ENCODE measurements around the gene DUSP23. TPM values are rescaled to one million over a fixed set of nuclear protein-coding genes. Genes with fewer than 3 reads are reported as not detected.

DUSP23 gene
- total RNA-seq, 1 experiment from 2014 or later = 31.0 TPM

GRCh38 chr1:159830722-159831121 lies 50.0 kb downstream of the DUSP23 start:
- no peak overlapping the region for H3K27ac ChIP-seq (ENCODE audit: low read depth, low read length, poor library complexity, severe bottlenecking)
- intact Hi-C loops (cut with micrococcal nuclease; ENCODE audit: unreplicated experiment) = loop anchor here (2.0 kb wide), 1 partner anchor 60 kb away; no protein-coding TSS in a partner anchor
- H3K4me3 ChIP-seq (ENCODE audit: low read depth, low read length, poor library complexity, severe bottlenecking) = no peak overlapping the region
- no peaks in the 10 kb centered on the region for H3K9me3 ChIP-seq (ENCODE audit: low read depth, low read length, poor library complexity, severe bottlenecking)
- ChIA-PET POLR2A (ENCODE audit: low non-redundant PET) (no interaction called here), CTCF (interaction anchor here (1.4 kb wide), 1 partner anchor 59 kb away, joined by 3 read pairs; no protein-coding TSS in a partner anchor)
- no peak for TF ChIP-seq CTCF (conservative IDR thresholded peaks at IDR 0.05; ENCODE audit: low read depth, low read length)
- no peak for TF ChIP-seq EZH2 (IDR thresholded peaks at IDR 0.05; ENCODE audit: borderline replicate concordance, low read depth, low read length, poor library complexity, severe bottlenecking)
- H3K4me1 ChIP-seq (ENCODE audit: insufficient read depth, low read length, poor library complexity, severe bottlenecking) = peaks cover 19% of the 10 kb centered on the region
- no peaks in the 10 kb centered on the region for H3K27me3 ChIP-seq (replicated peaks; ENCODE audit: insufficient read depth, low read depth, low read length, poor library complexity)
- H3K36me3 ChIP-seq (ENCODE audit: insufficient read depth, low read length, poor library complexity, severe bottlenecking) = no peaks in the 10 kb centered on the region
- BruUV-seq (replicated peaks) = no TSS peak
- DNase-seq (ENCODE audit: low spot score) = no peak

- H3K4me1 ChIP-seq (ENCODE audit: insufficient read depth, low read length, poor library complexity, severe bottlenecking) = peaks cover 19% of the 10 kb centered on the region
- no peak overlapping the region for H3K4me3 ChIP-seq (ENCODE audit: low read depth, low read length, poor library complexity, severe bottlenecking)
- TF ChIP-seq CTCF (conservative IDR thresholded peaks at IDR 0.05; ENCODE audit: low read depth, low read length) (no peak), EZH2 (IDR thresholded peaks at IDR 0.05; ENCODE audit: borderline replicate concordance, low read depth, low read length, poor library complexity, severe bottlenecking) (no peak)
- CTCF ChIA-PET = interaction anchor here (1.4 kb wide), 1 partner anchor 59 kb away, joined by 3 read pairs; no protein-coding TSS in a partner anchor
- intact Hi-C loops (cut with micrococcal nuclease; ENCODE audit: unreplicated experiment) = loop anchor here (2.0 kb wide), 1 partner anchor 59 kb away; no protein-coding TSS in a partner anchor
- H3K9me3 ChIP-seq (ENCODE audit: low read depth, low read length, poor library complexity, severe bottlenecking) = no peaks in the 10 kb centered on the region
- POLR2A ChIA-PET (ENCODE audit: low non-redundant PET) = interaction anchor here (0.7 kb wide), 1 partner anchor 100 kb away, joined by 12 read pairs; no protein-coding TSS in a partner anchor
- no peaks in the 10 kb centered on the region for H3K27me3 ChIP-seq (replicated peaks; ENCODE audit: insufficient read depth, low read depth, low read length, poor library complexity)
- H3K36me3 ChIP-seq (ENCODE audit: insufficient read depth, low read length, poor library complexity, severe bottlenecking) = no peaks in the 10 kb centered on the region
- DNase-seq (ENCODE audit: low spot score) = peak; percentile 66
- no TSS peak for BruUV-seq (replicated peaks)
- peak overlapping the region; percentile 34 for H3K27ac ChIP-seq (ENCODE audit: low read depth, low read length, poor library complexity, severe bottlenecking)
These were observed 50.8 kb downstream of the DUSP23 start for GRCh38 chr1:159831412-159832141.

Other genes with a start within 250 kb of the DUSP23 start
- gene OR10J5, start 245.0 kb upstream of the DUSP23 start, total RNA-seq (2021) = not detected in 2 replicates
- gene APCS, start 193.1 kb upstream of the DUSP23 start, total RNA-seq (2021) = not detected in 2 replicates
- gene CRP, start 66.4 kb upstream of the DUSP23 start, total RNA-seq (2021) = not detected in 2 replicates
- gene FCRL6, start 21.4 kb downstream of the DUSP23 start, total RNA-seq (2021) = 0.15 TPM in 1 of 2 replicates, not detected in the other
- gene SLAMF8, start 45.9 kb downstream of the DUSP23 start, total RNA-seq (2021) = not detected in 2 replicates
- not detected in 2 replicates for gene VSIG8, start 81.7 kb downstream of the DUSP23 start, total RNA-seq (2021)
- 1.5 and 3.6 TPM in 2 replicates for gene CFAP45, start 119.2 kb downstream of the DUSP23 start, total RNA-seq (2021)
- 155 and 198 TPM in 2 replicates for gene TAGLN2, start 144.5 kb downstream of the DUSP23 start, total RNA-seq (2021)
- gene IGSF9, start 164.7 kb downstream of the DUSP23 start, total RNA-seq (2021) = 6.5 and 7.1 TPM in 2 replicates
- gene SLAMF9, start 173.3 kb downstream of the DUSP23 start, total RNA-seq (2021) = not detected in 2 replicates